GM19372 (cell line): ENCODE results near the gene ERBB4.
"Not testable (repeated sequence)": the region's sequence is repeated elsewhere in the genome, so short reads cannot be mapped to it uniquely, and the experiment has no call there.

Experiments used
- ATAC-seq: cut with Tn5 transposase; IDR thresholded peaks from one replicate; pipeline ENCODE4 v1.9.1; 2021; ENCODE audit warnings: mild to moderate bottlenecking, low read depth, moderate library complexity; ENCODE audit not compliant: unreplicated experiment

ERBB4 gene

DNA sequence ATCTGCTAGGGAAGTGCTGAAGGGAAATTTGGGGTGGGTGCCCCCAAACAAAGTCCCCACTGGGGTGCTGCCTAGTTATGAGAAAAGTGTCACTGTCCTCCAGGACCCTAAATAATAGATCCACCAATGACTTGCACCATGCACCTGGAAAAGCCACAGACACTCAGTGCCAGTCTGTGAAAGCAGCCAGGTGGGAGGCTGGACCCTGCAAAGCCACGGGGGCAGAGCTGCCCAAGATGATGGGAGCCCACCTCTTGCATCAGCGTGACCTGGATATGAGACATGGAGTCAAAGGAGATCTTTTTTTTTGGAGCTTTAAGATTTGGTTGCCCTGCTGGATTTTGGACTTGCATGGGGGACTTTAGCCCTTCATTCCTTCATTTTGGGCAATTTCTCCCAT, 431.6 kb downstream of the ERBB4 start:
- no peak for ATAC-seq

DNA sequence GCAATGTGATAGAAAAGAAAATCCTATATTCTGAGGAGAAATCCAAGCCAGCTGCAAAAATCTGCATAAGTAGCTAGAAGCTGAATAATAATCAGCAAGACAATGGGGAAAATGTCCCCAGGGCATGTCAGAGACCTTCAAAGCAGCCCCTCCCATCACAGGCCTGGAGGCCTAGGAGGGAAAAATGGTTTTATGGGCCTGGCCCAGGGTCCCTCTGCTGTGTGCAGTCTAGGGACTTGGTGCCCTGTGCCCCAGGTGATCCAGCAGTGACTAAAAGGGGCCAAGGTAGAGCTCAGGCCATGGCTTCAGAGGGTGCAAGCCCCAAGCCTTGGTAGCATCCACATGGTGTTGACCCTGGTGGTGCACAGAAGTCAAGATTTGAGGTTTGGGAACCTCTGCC, 432.1 kb downstream of the ERBB4 start:
- ATAC-seq: not testable (repeated sequence)

DNA sequence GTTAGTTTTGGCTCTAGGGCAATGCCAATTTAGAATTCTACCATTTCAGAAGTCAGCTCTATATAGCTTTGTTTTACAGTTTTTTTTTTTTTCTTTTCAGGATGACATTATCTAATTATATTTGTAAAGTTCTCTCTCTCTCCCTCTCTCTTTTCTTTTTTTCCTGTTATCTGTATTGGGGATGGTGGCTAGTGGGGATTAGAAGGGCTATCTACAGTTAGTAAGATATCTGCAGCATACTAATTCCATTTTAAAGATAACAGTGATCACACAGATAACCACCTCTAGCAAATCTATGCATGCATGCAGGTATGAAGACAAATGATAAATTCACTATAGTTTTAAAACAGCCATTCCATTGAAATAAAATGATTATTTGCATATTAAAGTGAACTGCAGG, 438.9 kb downstream of the ERBB4 start:
- ATAC-seq: no peak

DNA sequence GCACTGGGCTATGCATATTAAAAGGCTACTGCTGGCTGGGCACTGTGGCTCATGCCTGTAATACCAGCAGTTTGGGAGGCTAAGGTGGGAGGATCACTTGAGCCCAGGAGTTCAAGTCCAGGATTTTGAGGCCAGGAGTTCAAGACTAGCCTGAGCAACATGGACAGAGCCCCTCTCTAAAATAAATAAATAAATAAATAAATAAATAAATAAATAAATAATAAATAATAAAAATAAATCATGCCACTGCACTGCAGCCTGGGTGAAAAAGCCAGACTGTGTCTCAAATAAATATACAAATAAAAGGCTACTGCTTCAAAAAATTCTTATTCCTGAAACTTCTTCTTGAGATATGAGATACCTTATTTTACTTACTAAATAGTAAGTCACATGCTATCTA, 439.6 kb downstream of the ERBB4 start:
- no peak for ATAC-seq

DNA sequence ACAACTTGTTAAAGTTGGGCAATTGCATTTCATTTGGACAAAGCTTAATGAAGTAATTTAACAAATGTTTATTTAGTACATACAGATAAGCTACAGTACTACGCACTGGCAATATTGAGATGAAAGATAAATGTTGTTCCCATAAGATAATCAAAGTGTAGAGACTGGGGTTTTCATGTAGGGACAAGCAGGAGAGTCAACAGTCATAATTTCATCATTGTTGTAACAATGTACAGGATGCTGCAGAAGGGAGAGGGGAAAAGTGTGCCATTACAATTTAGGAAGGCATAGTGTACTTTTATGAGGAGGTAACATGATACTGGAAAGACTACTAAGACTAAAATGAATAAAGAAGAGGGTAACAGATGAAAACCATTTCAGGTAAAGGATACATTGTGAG, 441.6 kb downstream of the ERBB4 start:
- no peak for ATAC-seq

- no peak for ATAC-seq
Observed at GRCh38 chr2:212089873-212090272, 448.7 kb downstream of the ERBB4 start.

DNA sequence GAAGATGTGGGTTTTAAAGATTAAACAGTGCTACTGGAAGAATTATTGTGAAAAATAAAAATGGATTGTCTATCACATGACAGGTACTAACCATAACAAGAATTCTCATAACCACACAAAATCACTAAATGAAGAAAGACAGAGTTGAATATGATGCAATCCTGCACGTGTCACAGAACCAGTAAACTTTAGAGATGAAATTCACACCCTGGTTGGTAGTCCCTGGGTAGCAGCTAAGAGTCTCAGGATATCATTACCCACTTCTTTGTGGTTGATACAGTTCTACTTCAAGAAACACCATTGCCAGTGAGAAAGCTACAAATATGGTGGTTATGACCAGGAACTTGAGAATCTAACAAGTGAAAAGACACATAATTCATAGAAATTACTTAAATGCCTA, 450.2 kb downstream of the ERBB4 start:
- no peak for ATAC-seq

GRCh38 chr2:212083492-212083891, 455.1 kb downstream of the ERBB4 start:
- no peak for ATAC-seq

DNA sequence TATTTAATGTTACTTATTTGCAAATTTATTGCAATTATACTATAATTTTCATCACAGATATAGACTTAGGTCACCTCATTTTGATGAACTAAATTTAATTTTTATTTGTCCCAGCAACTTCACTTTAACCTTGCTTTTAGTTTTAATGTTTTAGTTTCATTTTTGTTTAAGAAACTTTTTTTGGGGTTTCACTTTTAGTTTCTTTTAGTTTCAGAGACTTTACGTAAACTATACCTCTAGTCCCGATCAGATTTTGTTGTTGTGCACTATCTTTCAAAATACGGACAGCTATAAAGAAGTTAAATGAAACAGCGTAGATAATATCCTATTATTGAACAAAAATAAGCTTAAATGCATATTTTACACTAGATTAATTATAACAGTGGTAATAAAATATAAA, 460.5 kb downstream of the ERBB4 start:
- ATAC-seq: no peak

DNA sequence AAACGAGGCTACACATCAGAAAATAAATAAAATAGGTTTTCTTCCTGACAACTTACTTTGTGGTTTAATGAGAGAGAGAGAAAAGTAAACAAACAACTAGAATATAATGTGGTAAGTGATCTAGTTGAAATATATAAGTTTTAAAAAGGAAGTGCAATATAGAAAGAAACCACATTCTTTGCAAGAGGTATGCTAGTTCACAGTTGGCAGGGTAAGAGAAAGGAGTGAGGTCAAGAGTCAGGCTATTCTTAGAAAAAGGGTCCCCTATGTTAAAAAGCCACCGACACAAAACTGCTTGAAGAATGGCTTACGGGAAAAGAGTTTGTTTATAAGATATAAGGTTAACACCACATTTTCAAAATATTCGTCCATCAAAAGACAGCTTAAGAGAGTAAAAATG, 462.1 kb downstream of the ERBB4 start:
- ATAC-seq: no peak

GRCh38 chr2:212073360-212073759, 465.2 kb downstream of the ERBB4 start:
- ATAC-seq: no peak

GRCh38 chr2:212066546-212066945, 472.1 kb downstream of the ERBB4 start:
- no peak for ATAC-seq

- no peak for ATAC-seq
Observed at GRCh38 chr2:212064318-212064717, 474.3 kb downstream of the ERBB4 start.

DNA sequence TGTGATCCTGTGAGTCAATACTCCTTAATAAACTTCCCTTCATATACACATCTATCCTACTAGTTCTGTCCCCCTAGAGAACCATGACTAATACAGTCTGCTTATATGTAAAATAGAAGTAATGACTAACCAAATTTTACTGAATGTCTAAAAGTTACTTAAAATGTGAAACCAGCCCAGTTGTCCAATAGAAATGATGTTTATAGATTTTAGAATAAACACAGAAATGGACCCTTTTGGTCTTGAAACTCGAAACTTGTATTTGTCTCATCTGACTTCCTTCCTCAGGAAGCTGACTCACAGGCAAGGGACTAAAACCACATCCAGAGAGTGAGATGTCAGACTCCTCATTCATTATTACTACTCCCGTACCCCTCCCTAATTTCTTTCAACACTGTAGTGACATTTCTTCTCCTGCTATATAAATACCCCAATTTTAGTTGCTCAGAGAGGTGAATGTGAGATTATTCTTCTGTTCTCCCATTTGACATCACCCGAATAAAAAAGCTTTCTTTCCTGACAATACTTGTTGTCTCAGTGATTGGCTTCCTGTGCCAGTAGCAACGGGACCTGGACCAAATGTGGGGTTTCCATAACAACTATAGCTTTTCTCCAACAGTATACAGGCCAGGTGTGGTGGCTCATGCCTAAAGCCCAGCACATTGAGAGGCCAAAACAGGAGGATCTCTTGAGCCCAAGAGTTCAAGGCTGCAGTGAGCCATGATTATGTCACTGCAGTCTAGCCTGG, 486.0 kb downstream of the ERBB4 start:
- ATAC-seq: no peak

GRCh38 chr2:212050871-212051270, 487.7 kb downstream of the ERBB4 start:
- no peak for ATAC-seq

DNA sequence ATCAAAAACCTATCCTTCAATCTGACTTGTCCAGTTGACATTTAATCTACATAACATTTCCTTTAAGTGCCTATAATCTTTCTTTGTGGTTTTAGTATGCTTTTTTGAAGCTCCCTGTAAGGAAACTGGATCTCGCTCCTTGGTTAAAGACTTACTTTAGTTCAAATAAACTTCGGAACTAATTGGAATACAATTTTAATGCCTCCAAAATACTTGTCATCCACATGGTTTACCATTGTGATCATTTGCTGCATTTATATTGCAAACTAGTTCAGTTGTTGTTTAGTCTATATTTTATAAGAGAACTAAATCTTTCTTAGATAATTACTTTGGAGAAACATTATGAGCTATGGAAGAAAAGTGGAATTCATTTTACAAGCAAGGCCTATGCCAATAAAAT, 496.0 kb downstream of the ERBB4 start:
- no peak for ATAC-seq

DNA sequence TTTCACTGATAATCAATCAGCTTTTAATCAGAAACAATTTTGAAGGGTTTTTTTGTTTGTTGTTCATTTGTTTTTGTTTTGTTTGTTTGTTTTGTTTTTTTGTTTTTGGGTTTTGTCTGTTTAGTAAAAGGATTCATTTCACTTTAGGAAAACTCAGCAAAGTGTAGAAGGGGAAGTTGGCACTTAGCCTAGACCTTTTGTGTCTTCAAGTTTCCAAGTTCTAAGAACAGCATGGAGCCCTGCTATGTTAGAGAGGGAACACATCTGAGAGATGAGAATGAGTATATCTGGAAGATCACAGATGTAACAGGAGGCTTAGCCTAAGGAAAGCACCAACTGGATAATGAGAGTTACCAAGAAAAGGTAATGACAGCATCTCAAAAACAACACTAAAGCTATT, 501.5 kb downstream of the ERBB4 start:
- no peak for ATAC-seq

DNA sequence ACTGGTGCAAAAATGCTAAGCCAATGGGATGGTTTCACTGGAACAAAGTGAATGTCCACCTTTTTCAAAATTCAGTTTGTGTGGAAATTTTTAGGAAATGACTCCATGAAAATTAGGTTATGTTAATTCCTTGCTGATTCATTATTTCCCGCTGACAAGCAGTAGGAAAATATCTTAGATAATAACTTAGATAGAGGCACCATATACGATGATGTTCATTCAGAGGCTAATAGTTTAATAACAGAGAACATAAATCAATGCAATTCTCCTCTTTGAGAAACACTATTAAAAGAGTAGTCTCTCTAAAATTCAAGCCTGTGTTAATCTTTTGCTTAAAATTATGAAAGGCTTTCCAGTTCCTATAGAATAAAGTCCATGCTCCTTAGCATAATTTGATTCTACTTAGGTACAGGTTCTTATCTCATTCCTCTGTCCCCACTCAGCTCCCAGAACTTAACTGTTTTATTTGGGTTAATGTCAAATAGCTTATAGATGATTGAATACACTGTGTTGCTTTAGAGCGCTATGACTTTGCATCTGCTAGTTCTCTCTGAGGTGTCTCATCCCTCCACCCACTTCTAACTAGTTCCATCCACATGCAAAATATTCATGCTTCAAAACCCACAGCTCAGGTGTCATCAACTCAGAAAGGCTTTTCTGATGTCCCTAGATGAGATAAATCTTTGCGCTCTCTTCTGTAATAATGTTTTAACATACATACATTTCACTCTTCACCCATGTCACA, 503.6 kb downstream of the ERBB4 start:
- no peak for ATAC-seq

DNA sequence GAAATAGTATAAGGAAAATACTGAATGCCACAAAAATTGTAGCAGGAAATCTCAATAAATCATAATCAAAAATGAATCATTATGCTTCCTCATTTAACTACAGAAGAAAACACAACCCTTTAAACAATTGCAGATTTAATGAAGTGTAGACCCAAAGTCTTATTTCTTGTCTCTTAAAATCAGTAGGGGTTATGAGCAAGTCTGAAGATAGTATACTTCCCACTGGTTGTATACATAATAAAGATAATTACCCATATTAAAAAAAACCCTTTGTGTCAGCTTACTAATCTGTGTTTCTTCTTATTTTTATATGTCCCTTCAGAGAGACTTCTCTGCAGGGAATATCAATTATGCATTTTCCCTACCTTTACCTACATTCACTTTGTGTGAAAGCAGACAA, 504.7 kb downstream of the ERBB4 start:
- ATAC-seq: no peak

DNA sequence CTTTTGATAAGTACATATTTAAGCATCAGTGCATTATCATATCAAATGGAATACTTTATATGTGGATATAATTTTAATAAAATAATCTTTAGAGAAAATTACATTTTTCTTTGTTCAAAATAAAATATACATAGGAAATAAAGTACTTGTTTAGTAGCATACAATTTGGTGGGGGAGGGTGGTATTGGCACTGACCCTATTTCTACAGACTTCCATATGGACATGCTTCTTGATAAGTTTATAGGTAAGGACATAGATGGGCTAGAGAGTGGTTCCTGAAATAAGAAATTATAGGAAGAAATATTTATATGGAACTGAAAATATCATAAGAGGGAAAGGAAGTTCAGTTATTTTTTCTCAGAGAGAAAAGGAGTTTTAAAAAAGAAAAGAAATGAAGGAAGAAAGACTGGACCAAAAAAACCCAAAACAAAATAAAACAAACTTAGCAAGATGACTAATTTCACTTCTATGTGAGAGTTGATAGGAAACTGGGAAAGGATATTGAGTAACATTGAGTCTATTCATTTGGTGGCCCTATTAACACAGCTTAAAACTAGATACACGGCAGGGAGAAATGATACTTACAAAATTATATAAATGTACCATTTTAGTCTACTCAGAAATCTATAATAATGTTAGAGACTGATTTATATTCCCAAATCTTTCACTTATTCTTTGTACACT, 505.9 kb downstream of the ERBB4 start:
- ATAC-seq: no peak

GRCh38 chr2:212032032-212032431, 506.6 kb downstream of the ERBB4 start:
- no peak for ATAC-seq

GRCh38 chr2:212030709-212031108, 507.9 kb downstream of the ERBB4 start:
- no peak for ATAC-seq
